Suprapubic skin (tissue), 4 donors: ENCODE results near the gene LARP4B. TPM values are rescaled to one million over a fixed set of nuclear protein-coding genes. Genes with fewer than 3 reads are reported as not detected.

ENCODE experiments used
- DNase-seq, 2 donors: peaks; one replicate each; pipeline ENCODE4 v3.0.0-alpha.2; 2019; ENCODE audit warnings: low spot score in 2 of 2
- H3K27ac ChIP-seq: fragments of 200-600 bp; sonication (generic); one replicate; pipeline ENCODE4 v1.5.1; 2019
- H3K27me3 ChIP-seq: fragments of 200-600 bp; sonication (generic); one replicate; pipeline ENCODE4 v1.5.1; 2019
- H3K36me3 ChIP-seq: fragments of 200-600 bp; sonication (generic); one replicate; pipeline ENCODE4 v1.5.1; 2019
- H3K4me1 ChIP-seq: fragments of 200-600 bp; sonication (generic); one replicate; pipeline ENCODE4 v1.5.1; 2019
- H3K4me3 ChIP-seq: fragments of 200-600 bp; sonication (generic); one replicate; pipeline ENCODE4 v1.5.1; 2019; ENCODE audit warnings: mild to moderate bottlenecking
- H3K9me3 ChIP-seq: fragments of 200-600 bp; sonication (generic); one replicate; pipeline ENCODE4 v1.5.1; 2019
- EP300 ChIP-seq: sonication (generic); formaldehyde crosslinking; IDR thresholded peaks from one replicate; pipeline ENCODE4 v1.6.1; 2017; ENCODE audit warnings: antibody characterized with exemption
- POLR2A ChIP-seq, 2 donors: fragments of 450-650 bp; IDR thresholded peaks; one replicate each; pipeline ENCODE4 v1.6.1; 2017; ENCODE audit warnings: antibody characterized with exemption in 2 of 2, mild to moderate bottlenecking in 2 of 2, moderate library complexity in 2 of 2
- POLR2AphosphoS5 ChIP-seq, 3 donors: sonication (generic); formaldehyde crosslinking; IDR thresholded peaks; one replicate each; pipeline ENCODE4 v1.6.1; 2017; ENCODE audit warnings: antibody characterized with exemption in 3 of 3
- WGBS: methylation state at CpG from one replicate; pipeline ENCODE4 v1.1.5; 2018; 5-methylcytosine and 5-hydroxymethylcytosine counted together
- total RNA-seq, 4 donors: library from RNA; depleted of rRNA; stranded (reverse); fragments of >200 nt; gene quantifications; one replicate each; pipeline ENCODE4 v1.1.0, GENCODE V29; 2016
- TF ChIP-seq, protein P1 (sequence below), 2 donors: fragments of 200-600 bp in 1 of 2; fragments of 450-650 bp in 1 of 2; sonication (generic) in 1 of 2; IDR thresholded peaks; one replicate each; pipeline ENCODE4 v1.5.1; 2016 to 2019; ENCODE audit warnings: antibody characterized with exemption in 2 of 2, mild to moderate bottlenecking in 1 of 2, moderate library complexity in 1 of 2

Gene LARP4B
- total RNA-seq, 4 donors from 2014 or later: 53.5 to 100 (median 69.7) TPM

DNA sequence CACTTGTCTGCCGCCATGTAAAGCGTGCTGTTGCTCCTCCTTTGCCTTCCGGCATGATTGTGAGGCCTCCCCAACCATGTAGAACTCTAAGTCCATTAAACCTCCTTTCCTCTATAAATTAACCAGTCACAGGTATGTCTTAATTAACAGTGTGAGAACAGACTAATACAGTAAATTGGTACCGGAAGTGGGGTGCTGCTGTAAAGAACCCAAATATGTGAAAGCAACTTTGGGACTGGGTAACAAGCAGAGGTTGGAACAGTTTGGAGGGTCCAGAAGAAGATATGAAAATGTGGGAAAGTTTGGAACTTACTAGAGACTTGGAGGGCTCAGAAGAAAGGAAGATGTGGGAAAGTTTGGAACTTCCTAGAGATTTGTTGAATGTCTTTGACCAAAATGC is 135.3 kb downstream of the LARP4B start:
- Histone ChIP-seq H3K36me3 (no peaks in the 10 kb centered on the region), H3K9me3 (no peaks in the 10 kb centered on the region), H3K4me3 (no peak overlapping the region), H3K27ac (no peak overlapping the region), H3K27me3 (no peaks in the 10 kb centered on the region), H3K4me1 (no peaks in the 10 kb centered on the region)
- TF ChIP-seq EP300 (no peak), POLR2A (IDR thresholded peaks at IDR 0.05) (no peak), POLR2AphosphoS5 (IDR thresholded peaks at IDR 0.05) (no peak)
- TF ChIP-seq, protein P1, sequence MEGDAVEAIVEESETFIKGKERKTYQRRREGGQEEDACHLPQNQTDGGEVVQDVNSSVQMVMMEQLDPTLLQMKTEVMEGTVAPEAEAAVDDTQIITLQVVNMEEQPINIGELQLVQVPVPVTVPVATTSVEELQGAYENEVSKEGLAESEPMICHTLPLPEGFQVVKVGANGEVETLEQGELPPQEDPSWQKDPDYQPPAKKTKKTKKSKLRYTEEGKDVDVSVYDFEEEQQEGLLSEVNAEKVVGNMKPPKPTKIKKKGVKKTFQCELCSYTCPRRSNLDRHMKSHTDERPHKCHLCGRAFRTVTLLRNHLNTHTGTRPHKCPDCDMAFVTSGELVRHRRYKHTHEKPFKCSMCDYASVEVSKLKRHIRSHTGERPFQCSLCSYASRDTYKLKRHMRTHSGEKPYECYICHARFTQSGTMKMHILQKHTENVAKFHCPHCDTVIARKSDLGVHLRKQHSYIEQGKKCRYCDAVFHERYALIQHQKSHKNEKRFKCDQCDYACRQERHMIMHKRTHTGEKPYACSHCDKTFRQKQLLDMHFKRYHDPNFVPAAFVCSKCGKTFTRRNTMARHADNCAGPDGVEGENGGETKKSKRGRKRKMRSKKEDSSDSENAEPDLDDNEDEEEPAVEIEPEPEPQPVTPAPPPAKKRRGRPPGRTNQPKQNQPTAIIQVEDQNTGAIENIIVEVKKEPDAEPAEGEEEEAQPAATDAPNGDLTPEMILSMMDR (IDR thresholded peaks at IDR 0.05): no peak
- no peak for DNase-seq
- WGBS: 75% methylated on average over 4 of the region's 4 CpGs

GRCh38 chr10:794382-794956 is 137.0 kb downstream of the LARP4B start:
- H3K27me3 ChIP-seq: no peaks in the 10 kb centered on the region
- no peak overlapping the region for H3K27ac ChIP-seq
- no peaks in the 10 kb centered on the region for H3K9me3 ChIP-seq
- TF ChIP-seq EP300 (no peak), POLR2AphosphoS5 (IDR thresholded peaks at IDR 0.05) (no peak), POLR2A (IDR thresholded peaks at IDR 0.05) (no peak)
- TF ChIP-seq, protein P1 (IDR thresholded peaks at IDR 0.05): no peak
- no peaks in the 10 kb centered on the region for H3K4me1 ChIP-seq
- 85% methylated on average over 5 of the region's 7 CpGs for WGBS
- no peak overlapping the region for H3K4me3 ChIP-seq
- peak in 1 of 2 donors; percentile 44 for DNase-seq
- H3K36me3 ChIP-seq: no peaks in the 10 kb centered on the region

DNA sequence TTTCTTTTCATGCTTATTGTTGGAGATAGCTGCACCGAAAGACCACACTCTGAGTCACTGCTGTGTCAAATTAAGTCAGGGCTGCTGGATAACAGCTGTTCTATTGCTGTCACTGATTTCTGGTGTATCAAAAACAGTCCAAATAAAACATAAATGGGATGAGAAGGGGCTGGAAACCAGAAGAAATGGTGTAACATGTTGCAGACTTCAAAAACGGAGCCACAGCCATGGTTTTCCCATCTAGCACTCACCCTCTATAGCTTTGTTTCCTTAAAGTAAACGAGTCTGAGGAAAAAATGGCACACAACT is 138.8 kb downstream of the LARP4B start:
- Histone ChIP-seq H3K27me3 (no peaks in the 10 kb centered on the region), H3K27ac (no peak overlapping the region), H3K36me3 (no peaks in the 10 kb centered on the region), H3K4me3 (no peak overlapping the region), H3K9me3 (no peaks in the 10 kb centered on the region), H3K4me1 (peaks cover 6% of the 10 kb centered on the region)
- TF ChIP-seq POLR2A (IDR thresholded peaks at IDR 0.05) (no peak), POLR2AphosphoS5 (IDR thresholded peaks at IDR 0.05) (no peak), EP300 (no peak)
- TF ChIP-seq, protein P1 (IDR thresholded peaks at IDR 0.05): no peak
- WGBS: 53% methylated on average over 3 of the region's 3 CpGs
- DNase-seq: no peak

DNA sequence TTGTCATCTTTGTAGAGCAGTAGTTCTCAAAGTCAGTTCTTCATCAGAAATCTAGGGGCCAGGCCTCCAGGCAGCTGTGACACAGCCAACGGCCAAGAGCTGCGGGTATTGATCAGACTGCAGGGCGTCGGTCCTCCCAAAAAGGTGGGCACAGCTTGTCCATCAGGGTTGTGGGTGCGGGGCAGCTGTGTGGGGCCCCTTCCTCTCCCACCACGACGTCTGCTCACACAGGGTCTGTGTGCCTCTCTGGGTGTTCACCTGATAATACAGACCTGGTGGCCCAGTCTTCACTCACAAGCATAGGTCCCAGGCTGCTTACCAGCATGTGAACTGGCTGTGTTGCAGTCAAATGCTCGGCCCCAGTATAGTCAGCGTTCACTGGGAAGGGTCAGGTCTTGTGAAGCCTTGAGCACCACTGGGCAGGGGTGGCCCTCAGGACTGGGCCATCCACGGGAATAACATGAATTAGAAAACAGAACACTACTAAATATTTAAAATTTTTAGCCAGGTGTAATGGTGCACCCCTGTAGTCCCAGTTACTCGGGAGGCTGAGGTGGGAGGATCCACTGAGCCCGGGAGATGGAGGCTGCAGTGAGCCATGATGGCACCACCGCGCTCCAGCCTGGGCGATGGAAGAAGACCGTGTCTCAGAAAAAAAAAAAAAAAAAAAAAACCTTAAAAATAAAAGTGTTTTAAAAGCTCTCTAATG is 139.3 kb downstream of the LARP4B start:
- Histone ChIP-seq H3K27ac (no peak overlapping the region), H3K36me3 (no peaks in the 10 kb centered on the region), H3K4me1 (peaks cover 6% of the 10 kb centered on the region), H3K9me3 (no peaks in the 10 kb centered on the region), H3K4me3 (no peak overlapping the region), H3K27me3 (no peaks in the 10 kb centered on the region)
- DNase-seq: peak in 1 of 2 donors; percentile 55
- TF ChIP-seq POLR2AphosphoS5 (IDR thresholded peaks at IDR 0.05): no peak
- 88% methylated on average over 10 of the region's 16 CpGs for WGBS

- peaks cover 6% of the 10 kb centered on the region for H3K4me1 ChIP-seq
- TF ChIP-seq EP300: no peak
- no peak for TF ChIP-seq POLR2A (IDR thresholded peaks at IDR 0.05)
- TF ChIP-seq, protein P1 (IDR thresholded peaks at IDR 0.05): no peak
- TF ChIP-seq POLR2AphosphoS5 (IDR thresholded peaks at IDR 0.05): no peak
- no peaks in the 10 kb centered on the region for H3K36me3 ChIP-seq
- no peak for DNase-seq
- H3K27me3 ChIP-seq: peaks cover 2% of the 10 kb centered on the region
- H3K9me3 ChIP-seq: no peaks in the 10 kb centered on the region
- WGBS: 100% methylated on average over 4 of the region's 7 CpGs
- H3K27ac ChIP-seq: no peak overlapping the region
- no peak overlapping the region for H3K4me3 ChIP-seq
These were observed 139.9 kb downstream of the LARP4B start for GRCh38 chr10:791639-792038.
